Fibroblast of skin of scalp (primary cell): ENCODE results near the gene WEE1.

Experiments
- DNase-seq: peaks from one replicate; pipeline ENCODE4 v3.0.0-alpha.2; 2013

WEE1 gene

GRCh38 chr11:9567401-9567800 lies 6.1 kb upstream of the WEE1 start:
- DNase-seq = no peak

GRCh38 chr11:9568161-9568853 lies 5.2 kb upstream of the WEE1 start:
- DNase-seq = no peak

GRCh38 chr11:9568854-9569587 lies 4.4 kb upstream of the WEE1 start:
- DNase-seq = peak; percentile 90

GRCh38 chr11:9569588-9570164 lies 3.8 kb upstream of the WEE1 start:
- DNase-seq = no peak

- DNase-seq = no peak
These were observed 3.0 kb upstream of the WEE1 start for GRCh38 chr11:9570313-9571025.

- no peak for DNase-seq
These were observed 2.3 kb upstream of the WEE1 start for GRCh38 chr11:9571071-9571762.

GRCh38 chr11:9571763-9572115 lies 1.7 kb upstream of the WEE1 start:
- DNase-seq = no peak

- DNase-seq = no peak
These were observed 528 bp downstream of the WEE1 start for GRCh38 chr11:9573775-9574621.

GRCh38 chr11:9574622-9575259 lies 1.3 kb downstream of the WEE1 start:
- no peak for DNase-seq

- DNase-seq = peak; percentile 79
These were observed 2.1 kb downstream of the WEE1 start for GRCh38 chr11:9575260-9576240.

GRCh38 chr11:9576701-9577381 lies 3.4 kb downstream of the WEE1 start:
- DNase-seq = no peak

- DNase-seq = no peak
These were observed 4.1 kb downstream of the WEE1 start for GRCh38 chr11:9577556-9577955.

- no peak for DNase-seq
These were observed 7.4 kb downstream of the WEE1 start for GRCh38 chr11:9580894-9581293.

GRCh38 chr11:9581556-9582161 lies 8.2 kb downstream of the WEE1 start:
- no peak for DNase-seq

- no peak for DNase-seq
These were observed 17.2 kb downstream of the WEE1 start for GRCh38 chr11:9590717-9591116.

GRCh38 chr11:9594267-9595046 lies 21.0 kb downstream of the WEE1 start:
- no peak for DNase-seq

- no peak for DNase-seq
These were observed 23.5 kb downstream of the WEE1 start for GRCh38 chr11:9596926-9597464.

- no peak for DNase-seq
These were observed 26.7 kb downstream of the WEE1 start for GRCh38 chr11:9600166-9600565.
